Measurements from ENCODE around the gene NYNRIN. TPM values are rescaled to one million over a fixed set of nuclear protein-coding genes. Genes with fewer than 3 reads are reported as not detected.
A peak's percentile ranks its signal among the peaks of the same experiment; 100 is the strongest.

Gene NYNRIN
- total RNA-seq, 1 experiment from 2014 or later, result 18.7 TPM

DNA sequence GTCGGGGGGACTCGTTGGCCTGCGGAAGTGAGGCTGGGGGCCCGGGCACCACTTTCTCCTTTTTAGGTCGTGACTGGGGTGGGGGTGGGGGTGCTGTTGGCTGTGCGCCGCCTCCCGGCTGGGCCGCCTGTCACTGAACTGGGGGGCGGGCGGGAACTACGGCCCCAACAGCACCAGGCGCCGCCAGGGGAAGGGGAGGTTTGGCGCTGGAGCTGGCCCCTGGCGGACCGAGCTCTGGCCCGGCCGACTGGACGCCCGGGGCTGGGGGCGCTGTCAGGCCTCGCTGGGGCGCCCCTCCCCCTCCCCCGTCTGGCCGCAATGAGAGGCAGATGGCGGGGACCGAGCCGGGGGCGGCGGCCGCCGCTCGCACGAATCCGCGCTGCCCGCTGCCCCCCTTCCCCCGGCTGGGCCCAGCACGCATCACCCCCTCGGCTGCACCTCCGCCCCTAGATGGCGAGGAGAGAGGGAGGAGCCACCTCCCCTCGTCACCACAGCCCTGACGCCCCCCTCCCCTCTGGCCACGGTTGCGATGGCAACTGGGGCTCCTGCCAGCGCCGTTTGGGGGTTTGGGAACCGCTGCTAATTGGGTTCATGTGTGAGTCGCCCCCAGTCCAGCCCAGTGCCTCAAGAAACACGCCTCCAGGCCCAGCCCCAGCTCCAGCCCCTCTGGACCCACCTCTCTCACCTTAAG is 30.1 kb upstream of the NYNRIN start:
- no peak overlapping the region for H3K56ac ChIP-seq (ENCODE audit: insufficient read length, low read depth, low read length)
- H3K36me3 Mint-ChIP-seq (ENCODE audit: insufficient read depth in 1 of 3, low read depth in 3 of 3), result peaks cover 5 to 25% (median 16%) of the 10 kb centered on the region in 3 experiments

More for the DNA sequence above, 30.1 kb upstream of the NYNRIN start:
- Histone ChIP-seq H4K91ac (ENCODE audit: insufficient read length, low read depth, low read length) (no peak overlapping the region), H3K9me3 (ENCODE audit: control insufficient read depth, low read depth, low read length) (no peaks in the 10 kb centered on the region), H4K8ac (replicated peaks; ENCODE audit: insufficient read length, low read depth, low read length) (no peak overlapping the region), H2BK15ac (ENCODE audit: low read depth, low read length) (no peak overlapping the region), H2AK5ac (ENCODE audit: insufficient read length, low read length) (no peak overlapping the region), H2AFZ (ENCODE audit: low read length) (no peak overlapping the region), H2BK5ac (ENCODE audit: insufficient read length, low read length) (no peak overlapping the region), H3K4ac (ENCODE audit: low read depth, low read length) (no peak overlapping the region; the same call in 1 of the 2 replicates), H3K18ac (ENCODE audit: insufficient read length, low read depth, low read length) (no peak overlapping the region), H3K27me3 (ENCODE audit: insufficient read depth, low read length) (no peaks in the 10 kb centered on the region), H2BK12ac (ENCODE audit: insufficient read length, low read depth, low read length) (no peak overlapping the region), H3K79me1 (ENCODE audit: insufficient read depth, low read depth, low read length, poor library complexity, severe bottlenecking) (no peaks in the 10 kb centered on the region), H3K23me2 (ENCODE audit: insufficient read length, low read depth, low read length, poor library complexity, severe bottlenecking) (peaks cover 19% of the 10 kb centered on the region), H3T11ph (ENCODE audit: low read length) (no peak overlapping the region), H3K79me2 (ENCODE audit: insufficient read depth, low read length) (no peaks in the 10 kb centered on the region), H3K23ac (ENCODE audit: insufficient read length, low read depth, low read length) (no peak overlapping the region), H4K5ac (ENCODE audit: insufficient read length, low read depth, low read length) (no peak overlapping the region), H2BK20ac (ENCODE audit: low read depth, low read length, poor library complexity, severe bottlenecking) (no peak overlapping the region), H2BK120ac (ENCODE audit: low read depth, low read length, poor library complexity, severe bottlenecking) (no peak overlapping the region), H3K4me2 (ENCODE audit: insufficient read depth, insufficient read length, low read length) (peak overlapping the region; percentile 69), H3K4me1 (ENCODE audit: insufficient read depth, low read length) (no peaks in the 10 kb centered on the region; the same call in 1 of the 2 replicates), H3K27ac (ENCODE audit: insufficient read length, low read depth, low read length) (no peak overlapping the region), H3K9ac (ENCODE audit: extremely low read depth, insufficient read length, low read length) (no peak overlapping the region), H4K20me1 (ENCODE audit: control insufficient read depth, insufficient read depth, insufficient read length) (no peaks in the 10 kb centered on the region), H3K14ac (ENCODE audit: insufficient read depth, low read length) (peak overlapping the region; percentile 6; the same call in 1 of the 2 replicates)
- peaks cover 16 to 17% of the 10 kb centered on the region in 2 experiments for H3K4me1 Mint-ChIP-seq
- TF ChIP-seq, protein P1, sequence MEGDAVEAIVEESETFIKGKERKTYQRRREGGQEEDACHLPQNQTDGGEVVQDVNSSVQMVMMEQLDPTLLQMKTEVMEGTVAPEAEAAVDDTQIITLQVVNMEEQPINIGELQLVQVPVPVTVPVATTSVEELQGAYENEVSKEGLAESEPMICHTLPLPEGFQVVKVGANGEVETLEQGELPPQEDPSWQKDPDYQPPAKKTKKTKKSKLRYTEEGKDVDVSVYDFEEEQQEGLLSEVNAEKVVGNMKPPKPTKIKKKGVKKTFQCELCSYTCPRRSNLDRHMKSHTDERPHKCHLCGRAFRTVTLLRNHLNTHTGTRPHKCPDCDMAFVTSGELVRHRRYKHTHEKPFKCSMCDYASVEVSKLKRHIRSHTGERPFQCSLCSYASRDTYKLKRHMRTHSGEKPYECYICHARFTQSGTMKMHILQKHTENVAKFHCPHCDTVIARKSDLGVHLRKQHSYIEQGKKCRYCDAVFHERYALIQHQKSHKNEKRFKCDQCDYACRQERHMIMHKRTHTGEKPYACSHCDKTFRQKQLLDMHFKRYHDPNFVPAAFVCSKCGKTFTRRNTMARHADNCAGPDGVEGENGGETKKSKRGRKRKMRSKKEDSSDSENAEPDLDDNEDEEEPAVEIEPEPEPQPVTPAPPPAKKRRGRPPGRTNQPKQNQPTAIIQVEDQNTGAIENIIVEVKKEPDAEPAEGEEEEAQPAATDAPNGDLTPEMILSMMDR (conservative IDR thresholded peaks at IDR 0.05), result peak; percentile 29; the same call in 2 of the 3 replicates
- H3K27me3 Mint-ChIP-seq (ENCODE audit: low read depth), result peaks cover 11% of the 10 kb centered on the region
- H3K27ac Mint-ChIP-seq, result peak overlapping the region; percentile 57 to 94 (median 80); a peak in 2 of 7 replicates
- WGBS (ENCODE audit: extremely low coverage, insufficient read length, low lambda C conversion rate), result no CpG with 5 or more reads among the region's 52 CpGs
- peak; percentile 80 for DNase-seq
- no peaks in the 10 kb centered on the region for H3K9me3 Mint-ChIP-seq
- peak overlapping the region; percentile 77 to 93 for H3K4me3 Mint-ChIP-seq
